ENCODE results near the gene FFAR4.
"Not testable (repeated sequence)": the region's sequence is repeated elsewhere in the genome, so short reads cannot be mapped to it uniquely, and the experiment has no call there.

Gene FFAR4

GRCh38 chr10:93566435-93567276, at the start of gene FFAR4:
Gene FFAR4, plus strand, starts transcription at chr10:93566665. Its CDS starts 56 bp downstream, at chr10:93566721.
- no peak for DNase-seq

GRCh38 chr10:93518531-93518930, 47.9 kb upstream of the FFAR4 start:
- DNase-seq, result no peak

- no peak for DNase-seq
Measured at GRCh38 chr10:93535293-93535692, 31.2 kb upstream of the FFAR4 start.

- not testable (repeated sequence) for DNase-seq
Measured at GRCh38 chr10:93540871-93541270, 25.6 kb upstream of the FFAR4 start.

- DNase-seq, result no peak
Measured at GRCh38 chr10:93541402-93542357, 24.8 kb upstream of the FFAR4 start.

- no peak for DNase-seq
Measured at GRCh38 chr10:93542358-93542791, 24.1 kb upstream of the FFAR4 start.

GRCh38 chr10:93546995-93547394, 19.5 kb upstream of the FFAR4 start:
- not testable (repeated sequence) for DNase-seq

GRCh38 chr10:93547522-93547921, 18.9 kb upstream of the FFAR4 start:
- DNase-seq, result no peak

GRCh38 chr10:93548376-93549071, 17.9 kb upstream of the FFAR4 start:
- DNase-seq, result no peak

- no peak for DNase-seq
Measured at GRCh38 chr10:93550606-93551005, 15.9 kb upstream of the FFAR4 start.

GRCh38 chr10:93552780-93553179, 13.7 kb upstream of the FFAR4 start:
- DNase-seq, result no peak

- no peak for DNase-seq
Measured at GRCh38 chr10:93553482-93554315, 12.8 kb upstream of the FFAR4 start.

- no peak for DNase-seq
Measured at GRCh38 chr10:93554316-93554663, 12.2 kb upstream of the FFAR4 start.

GRCh38 chr10:93554760-93555432, 11.6 kb upstream of the FFAR4 start:
- DNase-seq, result peak; percentile 25

GRCh38 chr10:93559490-93559889, 7.0 kb upstream of the FFAR4 start:
- no peak for DNase-seq

GRCh38 chr10:93560541-93560940, 5.9 kb upstream of the FFAR4 start:
- DNase-seq, result no peak

GRCh38 chr10:93565446-93565845, 1.0 kb upstream of the FFAR4 start:
- DNase-seq, result no peak

GRCh38 chr10:93567277-93568104, 1.0 kb downstream of the FFAR4 start:
- no peak for DNase-seq

- DNase-seq, result no peak
Measured at GRCh38 chr10:93568105-93568390, 1.6 kb downstream of the FFAR4 start.

- DNase-seq, result no peak
Measured at GRCh38 chr10:93570383-93570782, 3.9 kb downstream of the FFAR4 start.

- no peak for DNase-seq
Measured at GRCh38 chr10:93572606-93573005, 6.1 kb downstream of the FFAR4 start.

All from NCI-H1048 (cell line).